Stimulated activated CD8-positive, alpha-beta memory T cell treated with anti-CD3 and anti-CD28 coated beads, Interleukin-15, amount 100 ng/mL, for 1 hour (primary cell): ENCODE results near the gene MYO1A.
A peak's percentile ranks its signal among the peaks of the same experiment; 100 is the strongest.

Experiments
- DNase-seq: peaks from one replicate; pipeline ENCODE4 v3.0.0-alpha.2; 2020; ENCODE audit warnings: low read depth

Gene MYO1A

DNA sequence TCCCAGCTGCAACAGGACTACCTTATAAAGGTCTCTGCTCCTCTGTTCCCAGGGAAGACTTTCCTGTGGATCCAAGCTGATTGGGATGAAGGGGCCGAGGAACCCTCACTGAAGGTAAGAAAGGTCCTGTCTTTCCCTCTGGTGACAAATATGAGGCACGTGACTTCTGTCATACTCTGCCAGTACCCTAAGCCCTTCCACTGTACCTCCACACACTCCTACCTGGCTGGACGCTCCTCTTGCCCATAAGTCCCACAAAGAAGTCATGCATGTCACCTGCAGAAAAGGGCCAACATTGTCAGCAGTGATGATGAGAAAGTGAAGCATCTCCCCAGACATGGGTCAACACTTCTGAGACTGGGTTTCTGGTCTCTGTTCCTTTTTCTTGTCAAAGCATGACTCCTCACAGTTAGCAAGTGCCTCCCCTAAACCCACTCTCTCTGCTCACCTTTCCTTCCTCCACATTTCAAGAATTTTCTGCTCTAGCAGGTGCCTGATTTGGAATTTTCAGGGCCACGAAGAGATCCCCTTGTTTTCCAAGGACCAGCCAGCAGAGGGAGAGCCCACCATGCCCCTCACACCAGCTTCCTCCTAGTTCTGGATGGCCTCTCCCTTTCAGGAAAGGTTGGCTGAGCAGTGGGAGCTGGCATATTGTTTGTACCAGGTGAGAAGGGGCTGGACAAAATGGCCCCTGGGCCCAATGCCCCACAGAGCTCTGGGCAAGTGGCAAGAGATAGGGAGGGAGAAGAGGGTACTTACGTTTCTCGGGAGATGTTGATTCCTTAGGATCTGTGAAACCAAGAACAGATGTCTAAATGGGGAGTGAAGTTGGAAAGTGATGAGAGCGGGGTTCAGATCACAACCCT lies 37.1 kb downstream of the MYO1A start:
- no peak for DNase-seq

DNA sequence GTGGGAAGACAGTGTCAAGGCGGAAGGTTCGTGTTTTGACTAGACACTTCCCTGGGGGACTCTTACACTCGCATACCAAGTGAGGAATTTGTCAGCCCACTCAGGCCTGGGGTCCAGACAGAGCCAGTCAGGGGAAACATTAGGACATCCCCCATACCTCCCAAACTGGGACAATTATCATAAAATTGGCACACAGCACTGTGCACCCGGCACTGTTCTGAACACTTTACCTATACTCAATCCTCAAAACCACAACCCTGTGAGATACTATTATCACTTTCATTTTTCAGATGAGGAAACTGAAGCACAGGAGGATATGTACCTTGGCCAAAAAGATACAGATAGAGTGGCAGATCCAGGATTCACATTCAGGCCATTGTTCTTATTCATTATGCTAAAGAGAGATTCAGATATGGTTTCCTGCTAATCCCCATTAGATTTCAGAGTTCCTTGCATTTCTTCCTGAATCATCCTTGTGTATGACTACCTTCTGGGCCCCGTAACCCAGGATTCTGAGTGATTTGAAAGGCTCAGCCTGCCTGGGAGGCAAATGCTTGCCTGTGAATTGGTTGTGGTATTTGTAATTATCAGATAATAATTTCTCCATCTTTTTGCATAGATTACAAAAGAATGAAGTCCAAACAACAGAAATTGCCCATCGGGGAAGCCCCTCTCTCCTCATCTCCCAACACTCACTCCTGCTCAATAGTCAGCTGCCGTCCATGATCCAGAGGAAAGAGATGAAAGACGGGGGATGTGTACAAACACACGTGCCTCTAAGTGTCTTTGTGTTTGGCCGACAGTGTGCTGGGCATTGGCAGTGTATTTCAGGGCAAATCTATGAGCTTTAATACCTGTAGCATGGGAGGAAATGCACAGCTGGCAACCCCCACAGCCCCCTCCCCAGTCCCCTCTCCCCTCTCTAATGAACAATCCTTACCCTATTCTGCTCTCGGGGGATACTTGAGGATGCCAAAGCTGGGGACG lies 38.2 kb downstream of the MYO1A start:
- no peak for DNase-seq

DNA sequence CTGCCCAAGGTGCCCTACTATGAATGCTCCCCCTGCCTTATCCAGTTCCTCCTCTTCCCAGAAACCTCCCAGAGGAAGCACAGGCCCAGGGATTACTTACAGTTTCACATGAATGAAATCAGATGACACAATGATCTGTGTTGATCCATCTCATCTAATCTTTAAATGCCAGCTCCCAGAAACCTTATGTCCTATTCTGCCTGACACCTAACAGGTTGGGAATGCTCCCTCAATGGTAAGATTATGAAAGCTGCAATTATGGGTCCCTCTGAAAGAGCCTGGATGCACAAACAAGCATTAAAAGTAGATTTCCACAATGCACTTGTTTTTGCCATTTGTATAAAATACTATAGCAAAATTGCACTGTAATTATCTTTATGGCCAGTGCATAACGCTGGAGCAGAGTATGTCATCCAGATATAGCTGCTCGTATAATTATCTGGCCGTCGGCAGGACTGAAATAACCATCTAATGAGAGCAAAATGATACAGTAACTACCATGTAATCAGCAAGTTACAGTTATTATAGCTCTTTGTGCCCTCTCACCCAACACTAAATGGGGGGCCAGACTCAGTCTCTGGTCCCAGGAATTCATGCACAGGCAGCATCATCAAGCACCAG lies 39.2 kb downstream of the MYO1A start:
- no peak for DNase-seq

DNA sequence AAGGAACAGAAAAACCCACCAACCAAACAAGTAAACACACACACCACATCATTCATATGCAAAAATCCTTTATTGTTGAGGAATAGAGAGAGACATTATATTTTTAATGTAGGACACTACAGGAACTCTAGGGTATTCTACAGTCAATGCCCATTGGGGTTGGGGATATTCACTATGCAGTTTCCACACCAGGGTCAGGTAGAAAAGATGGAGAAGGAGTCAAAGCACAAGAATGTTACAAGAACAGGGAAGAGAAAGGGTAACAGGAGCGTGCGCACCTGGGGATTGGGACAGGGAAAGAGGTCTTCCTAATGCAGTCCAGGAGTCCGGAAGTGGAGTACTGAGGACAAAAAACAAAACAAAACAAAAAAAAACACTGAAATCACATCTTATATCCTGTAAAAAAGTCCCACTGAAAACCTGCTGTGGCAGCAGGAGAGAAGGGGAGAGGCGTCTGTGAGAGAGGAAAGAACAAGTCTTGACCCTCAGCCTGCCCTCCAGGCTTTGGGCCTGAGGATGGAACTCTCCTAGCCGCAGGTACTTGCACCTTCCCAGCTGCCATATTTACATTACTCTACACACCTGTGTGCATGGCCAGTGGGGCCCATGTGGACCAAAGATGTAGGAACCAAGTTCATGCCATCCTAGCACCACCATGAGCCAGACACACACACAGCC lies 39.8 kb downstream of the MYO1A start:
- no peak for DNase-seq

DNA sequence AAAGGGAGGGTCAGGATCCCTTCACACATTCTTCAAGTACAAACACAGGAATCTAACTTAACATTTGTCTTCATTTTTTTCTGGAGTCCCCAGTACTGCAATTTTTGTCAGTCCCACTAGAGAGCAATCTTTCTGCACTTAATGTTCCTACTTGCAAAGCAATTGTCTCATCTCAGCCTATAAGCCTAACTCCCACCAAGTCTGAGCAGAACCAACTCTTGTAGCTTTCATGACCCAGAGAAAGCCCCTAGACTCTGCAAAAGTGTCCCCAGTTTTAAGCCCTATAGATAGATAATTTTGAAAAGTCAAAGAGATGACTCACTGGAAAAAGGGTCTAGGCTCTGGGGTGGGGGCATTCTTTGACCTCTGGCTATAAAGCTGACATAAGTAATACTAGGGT lies 41.8 kb downstream of the MYO1A start:
- no peak for DNase-seq

DNA sequence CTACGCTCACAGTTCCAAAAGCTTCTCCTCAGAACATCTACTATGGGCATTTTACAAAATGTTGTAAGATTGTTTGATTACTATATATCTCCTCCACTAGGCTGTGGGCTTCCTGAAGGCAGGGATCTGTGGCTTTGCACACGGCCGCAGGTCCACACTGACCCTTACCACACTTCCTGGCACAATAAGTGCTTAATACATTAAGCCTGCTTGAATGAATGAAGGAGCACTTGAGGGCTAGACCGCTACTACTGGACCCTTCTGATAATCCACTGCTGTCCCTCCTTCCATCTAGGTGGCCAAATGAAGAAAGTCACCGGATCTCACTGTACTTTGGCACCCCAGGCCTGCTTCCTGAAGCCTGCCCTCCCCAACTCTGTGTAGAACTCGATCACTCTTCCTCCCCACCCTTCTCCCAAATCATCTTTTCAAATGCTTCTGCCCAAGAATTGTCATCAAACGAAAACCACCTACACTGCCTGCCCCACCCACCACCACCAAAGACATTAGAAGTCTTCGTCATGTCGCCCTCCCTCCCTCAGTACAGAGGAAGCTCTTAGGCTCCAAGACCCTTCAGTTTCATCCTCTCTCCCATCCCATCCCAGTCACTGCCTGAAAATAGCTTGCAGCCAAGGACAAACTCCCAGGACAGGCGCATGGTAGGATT lies 43.0 kb downstream of the MYO1A start:
- DNase-seq: no peak

DNA sequence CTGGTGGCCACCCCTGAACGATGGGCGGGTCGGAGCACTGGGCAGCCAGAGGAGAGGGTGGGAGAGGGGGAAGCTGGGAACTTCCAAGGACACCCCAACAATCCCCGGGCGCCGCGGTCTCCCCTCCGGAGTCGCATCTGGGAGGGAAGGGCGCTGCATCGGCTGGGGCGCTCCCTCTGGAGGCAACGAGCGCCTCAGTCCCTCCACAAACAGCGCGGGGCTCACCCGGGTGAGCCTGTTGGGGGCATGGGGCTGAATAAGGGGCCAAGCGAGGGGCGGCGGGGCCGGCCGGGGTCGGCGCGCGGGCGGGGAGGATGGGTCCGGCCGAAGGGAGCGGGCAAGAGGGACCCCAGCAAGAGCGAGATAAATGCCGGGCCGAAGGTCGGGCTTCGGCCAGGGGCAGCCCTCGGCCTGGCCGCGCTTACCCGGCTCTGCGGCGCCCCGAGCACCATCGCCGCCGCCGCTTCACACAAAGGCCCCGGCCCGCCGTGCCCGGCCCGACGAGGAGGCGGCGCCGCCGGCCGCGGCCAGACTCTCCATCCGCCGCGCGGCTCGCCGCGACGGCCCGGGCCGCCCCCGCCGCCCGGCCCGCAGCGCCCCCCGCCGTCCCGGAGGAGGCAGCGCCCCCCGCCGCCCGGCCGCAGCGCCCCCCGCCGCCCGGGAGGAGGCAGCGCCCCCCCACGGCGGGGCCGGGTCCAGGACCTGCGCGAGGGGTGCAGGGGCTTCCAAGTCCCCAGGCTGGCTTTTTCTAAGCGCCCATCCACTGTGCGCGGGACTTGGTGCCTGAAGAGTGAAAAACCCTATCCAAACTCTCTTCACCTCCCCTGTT lies 43.7 kb downstream of the MYO1A start, which contains the start of gene ZBTB39:
Gene ZBTB39 (minus strand): TSS at position 567 of the 829 bp plus-strand sequence. CDS start 1,629 bp downstream, outside the sequence.
- peak; percentile 25 for DNase-seq

DNA sequence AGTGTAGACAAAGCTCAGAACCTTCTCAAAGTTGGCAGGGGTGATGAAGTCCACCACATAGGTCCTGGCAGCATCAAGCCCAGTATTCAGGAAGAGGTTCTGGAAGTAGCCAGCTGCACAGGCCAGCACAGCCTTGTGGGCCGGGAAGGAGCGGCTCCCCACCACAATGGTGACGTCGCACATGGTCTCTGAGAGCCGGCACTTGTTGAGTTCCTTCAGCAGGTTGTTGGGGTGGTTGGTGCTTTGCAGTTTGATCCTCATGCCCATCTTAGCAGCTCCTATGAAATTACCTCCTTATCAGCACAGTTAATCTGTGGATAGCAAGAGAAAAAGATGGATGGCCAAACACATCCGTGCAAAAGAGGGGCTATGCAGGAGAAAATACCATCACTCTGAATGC lies 45.3 kb downstream of the MYO1A start:
- DNase-seq: no peak

DNA sequence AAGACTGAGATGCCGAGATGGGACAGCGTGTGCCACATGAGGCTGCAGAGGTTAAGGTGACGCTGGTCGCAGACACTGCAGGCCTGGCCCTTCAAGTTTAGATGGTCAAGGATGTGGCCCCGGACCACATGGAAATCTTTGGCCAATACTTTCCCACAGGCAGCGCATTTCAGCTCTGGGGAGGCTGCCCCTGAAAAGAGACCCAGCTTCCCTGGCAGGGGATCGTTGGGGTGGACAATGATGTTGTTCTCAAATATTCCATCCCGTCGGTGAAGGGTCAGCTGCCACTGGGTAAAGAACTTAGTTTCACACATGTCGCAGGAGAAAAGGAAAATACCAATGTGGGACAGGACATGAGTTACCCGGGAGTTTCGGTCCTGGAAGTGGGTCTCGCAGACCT lies 46.5 kb downstream of the MYO1A start:
- no peak for DNase-seq

DNA sequence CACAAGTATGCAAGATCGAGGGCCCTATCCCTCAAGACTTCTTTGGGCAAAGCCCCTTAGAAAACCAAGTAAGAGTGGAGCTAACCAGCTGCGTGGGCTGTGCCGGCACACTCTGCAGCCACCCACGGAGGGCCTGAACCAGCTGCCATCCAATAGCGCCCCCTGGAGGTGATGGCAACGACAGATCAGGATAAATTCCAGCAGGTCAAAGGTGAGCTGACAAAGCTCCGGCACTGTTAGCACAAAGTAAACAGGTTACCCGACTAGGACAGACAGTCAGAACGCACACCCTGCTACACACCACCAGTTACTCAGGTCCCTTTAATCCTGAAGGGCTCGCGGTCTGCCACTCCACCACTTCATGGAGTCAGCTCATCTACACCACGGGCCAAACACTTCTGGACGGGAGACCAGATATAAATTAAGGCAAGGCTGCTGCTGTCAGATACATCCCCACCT lies 48.5 kb downstream of the MYO1A start:
- DNase-seq: peak; percentile 35

DNA sequence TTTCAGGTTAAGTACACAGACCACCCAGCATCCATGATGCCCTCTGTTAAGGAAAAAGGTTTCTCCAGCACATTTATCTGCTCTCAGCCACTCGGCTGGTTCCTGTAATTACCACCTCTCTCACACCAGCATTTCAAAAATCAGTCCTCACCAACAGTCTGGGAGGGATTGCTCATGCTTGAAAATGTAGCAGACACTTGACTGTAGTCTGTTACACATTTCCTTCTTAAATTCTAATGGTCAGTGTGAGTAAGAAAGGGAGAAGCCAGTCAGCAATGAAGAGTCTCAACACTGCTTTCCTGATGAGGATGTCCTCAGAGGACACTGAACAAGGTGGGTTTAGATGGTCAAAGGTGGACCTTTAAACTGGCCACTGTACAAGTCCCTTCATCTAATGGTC lies 49.5 kb downstream of the MYO1A start:
- no peak for DNase-seq

DNA sequence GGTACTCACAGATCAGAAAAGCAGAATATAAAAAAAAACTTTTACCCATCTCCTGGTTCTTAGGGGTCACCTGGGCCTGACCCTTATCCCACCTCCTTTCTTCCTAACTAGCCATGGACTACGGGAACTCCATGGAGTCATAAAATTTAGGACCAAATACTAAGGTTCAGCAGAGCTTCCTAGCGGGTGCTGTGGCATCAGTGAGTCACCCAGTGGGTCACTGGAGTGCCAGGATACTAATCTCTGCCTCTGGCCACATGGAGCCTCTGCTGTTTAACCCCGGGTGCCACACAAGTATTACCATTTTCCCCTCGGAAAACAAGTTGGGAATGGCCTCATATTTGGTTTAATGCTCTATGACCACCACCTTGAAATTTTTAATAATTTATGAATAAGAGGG lies 50.5 kb downstream of the MYO1A start:
- DNase-seq: no peak

DNA sequence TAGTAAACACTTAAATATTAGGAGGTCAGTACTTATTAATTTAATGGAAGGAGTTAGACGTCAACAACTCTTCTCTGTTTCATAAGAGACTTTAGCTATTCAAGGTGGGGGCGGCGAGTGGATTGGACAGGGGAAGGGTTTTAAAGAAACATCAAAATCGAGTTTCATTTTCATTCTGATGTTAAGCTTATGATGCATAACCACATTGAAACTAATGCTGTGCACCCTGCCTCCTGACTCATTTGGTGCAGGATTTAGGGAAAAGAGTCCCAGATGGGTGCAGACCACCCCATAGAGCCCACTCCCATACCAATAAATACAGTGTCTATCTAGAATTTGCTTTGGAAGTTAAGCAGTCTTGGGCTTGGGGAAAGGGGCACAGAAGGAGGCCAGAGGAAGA lies 50.9 kb downstream of the MYO1A start:
- DNase-seq: no peak

DNA sequence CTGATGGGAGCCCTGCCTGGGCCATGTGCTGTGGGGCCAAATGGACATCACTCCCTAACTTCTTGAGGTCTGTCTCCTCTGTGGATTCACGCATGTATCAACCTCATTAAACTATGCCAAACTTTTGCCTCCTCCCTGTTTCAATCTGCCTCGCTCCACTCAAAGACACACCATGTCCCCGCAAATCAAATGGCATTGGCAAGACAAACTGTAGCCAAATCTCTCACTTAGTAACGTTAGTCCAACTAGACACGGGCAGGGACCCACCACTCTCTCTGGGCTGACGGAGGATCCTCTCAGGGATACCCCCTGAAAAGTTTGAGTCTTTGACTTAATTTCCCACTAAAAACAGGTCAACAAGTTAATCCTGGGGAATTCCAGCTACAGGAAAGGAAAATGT lies 51.6 kb downstream of the MYO1A start:
- DNase-seq: no peak

DNA sequence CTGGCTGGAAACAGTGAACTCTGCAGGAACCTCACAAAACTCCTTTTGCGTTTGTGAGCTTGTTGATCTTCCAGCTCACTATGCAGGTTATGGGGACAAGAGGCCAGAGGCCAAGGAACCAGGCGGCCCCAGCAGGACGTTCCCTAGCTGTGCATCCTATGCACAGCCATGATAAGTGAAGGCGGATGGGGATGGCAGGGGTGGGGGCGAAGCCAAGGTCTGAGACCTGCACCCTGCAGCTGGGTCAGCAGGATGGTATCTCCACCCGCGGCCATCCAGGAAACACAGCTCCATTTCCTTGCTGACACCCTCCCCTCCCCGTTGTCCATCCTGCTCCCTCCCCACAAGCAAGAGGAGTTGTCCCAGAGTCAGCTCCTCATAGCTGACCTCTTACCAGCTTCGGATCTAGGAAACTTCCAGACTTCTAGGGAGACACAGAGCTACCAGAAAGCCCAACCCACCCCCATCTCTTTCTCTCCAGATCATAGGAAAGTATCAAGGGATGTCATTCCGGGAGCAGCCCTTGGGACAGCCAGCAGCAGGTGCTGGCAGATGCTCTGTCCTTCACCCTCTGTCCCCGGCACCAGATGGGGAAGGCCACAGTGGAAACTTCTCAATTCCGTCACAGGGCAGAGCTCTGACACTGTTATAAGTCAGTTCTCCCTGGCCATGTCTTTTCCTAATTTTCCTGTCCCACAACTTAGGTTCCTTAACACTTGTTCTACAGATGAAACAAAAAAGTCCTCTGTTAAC lies 53.0 kb downstream of the MYO1A start:
- no peak for DNase-seq

DNA sequence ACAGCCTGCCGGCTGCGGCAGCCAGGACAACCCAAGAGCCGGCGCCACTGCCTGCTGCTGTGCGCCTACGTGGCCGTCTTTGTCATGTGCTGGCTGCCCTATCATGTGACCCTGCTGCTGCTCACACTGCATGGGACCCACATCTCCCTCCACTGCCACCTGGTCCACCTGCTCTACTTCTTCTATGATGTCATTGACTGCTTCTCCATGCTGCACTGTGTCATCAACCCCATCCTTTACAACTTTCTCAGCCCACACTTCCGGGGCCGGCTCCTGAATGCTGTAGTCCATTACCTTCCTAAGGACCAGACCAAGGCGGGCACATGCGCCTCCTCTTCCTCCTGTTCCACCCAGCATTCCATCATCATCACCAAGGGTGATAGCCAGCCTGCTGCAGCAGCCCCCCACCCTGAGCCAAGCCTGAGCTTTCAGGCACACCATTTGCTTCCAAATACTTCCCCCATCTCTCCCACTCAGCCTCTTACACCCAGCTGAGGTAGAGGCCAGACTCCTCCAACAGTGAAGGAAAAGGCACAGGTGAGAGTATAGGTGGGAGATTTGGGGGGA lies 53.9 kb downstream of the MYO1A start:
- no peak for DNase-seq

DNA sequence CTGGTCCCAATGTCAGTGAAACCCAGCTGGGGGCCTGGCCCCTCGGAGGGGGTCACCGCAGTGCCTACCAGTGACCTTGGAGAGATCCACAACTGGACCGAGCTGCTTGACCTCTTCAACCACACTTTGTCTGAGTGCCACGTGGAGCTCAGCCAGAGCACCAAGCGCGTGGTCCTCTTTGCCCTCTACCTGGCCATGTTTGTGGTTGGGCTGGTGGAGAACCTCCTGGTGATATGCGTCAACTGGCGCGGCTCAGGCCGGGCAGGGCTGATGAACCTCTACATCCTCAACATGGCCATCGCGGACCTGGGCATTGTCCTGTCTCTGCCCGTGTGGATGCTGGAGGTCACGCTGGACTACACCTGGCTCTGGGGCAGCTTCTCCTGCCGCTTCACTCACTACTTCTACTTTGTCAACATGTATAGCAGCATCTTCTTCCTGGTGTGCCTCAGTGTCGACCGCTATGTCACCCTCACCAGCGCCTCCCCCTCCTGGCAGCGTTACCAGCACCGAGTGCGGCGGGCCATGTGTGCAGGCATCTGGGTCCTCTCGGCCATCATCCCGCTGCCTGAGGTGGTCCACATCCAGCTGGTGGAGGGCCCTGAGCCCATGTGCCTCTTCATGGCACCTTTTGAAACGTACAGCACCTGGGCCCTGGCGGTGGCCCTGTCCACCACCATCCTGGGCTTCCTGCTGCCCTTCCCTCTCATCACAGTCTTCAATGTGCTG lies 54.6 kb downstream of the MYO1A start:
- no peak for DNase-seq

DNA sequence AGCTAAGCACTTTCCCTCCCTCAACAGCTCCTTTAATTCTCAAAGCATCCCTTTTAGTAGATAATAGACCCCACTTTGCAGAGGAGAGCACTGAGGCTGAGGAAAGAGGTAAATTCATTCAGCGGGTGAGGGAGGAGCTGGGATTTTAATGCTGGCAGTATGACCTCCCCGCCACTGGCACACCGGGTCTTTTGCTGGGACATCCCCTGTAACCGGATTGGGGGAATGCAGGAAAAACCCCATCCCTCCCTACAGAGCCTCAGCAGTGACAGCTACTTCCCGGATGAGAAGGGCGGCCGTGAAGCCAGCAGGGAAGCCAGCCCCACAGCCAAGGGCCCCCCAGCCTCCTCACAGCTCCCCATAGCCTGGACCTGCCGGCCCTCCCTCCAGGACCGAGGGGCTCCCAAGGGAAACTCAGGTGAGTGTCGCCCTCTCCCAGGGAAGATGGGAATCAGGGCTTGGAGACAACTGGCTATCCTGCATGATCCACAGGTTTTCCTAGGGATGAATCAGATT lies 55.6 kb downstream of the MYO1A start:
- DNase-seq: no peak
